Stromal cell of bone marrow (primary cell): ENCODE measurements around the gene HSPB7.
"Not testable (repeated sequence)": the region's sequence is repeated elsewhere in the genome, so short reads cannot be mapped to it uniquely, and the experiment has no call there.

ENCODE experiments used
- DNase-seq: peaks from one replicate; pipeline ENCODE4 v3.0.0-alpha.2; 2012; ENCODE audit warnings: low read depth

The HSPB7 gene

DNA sequence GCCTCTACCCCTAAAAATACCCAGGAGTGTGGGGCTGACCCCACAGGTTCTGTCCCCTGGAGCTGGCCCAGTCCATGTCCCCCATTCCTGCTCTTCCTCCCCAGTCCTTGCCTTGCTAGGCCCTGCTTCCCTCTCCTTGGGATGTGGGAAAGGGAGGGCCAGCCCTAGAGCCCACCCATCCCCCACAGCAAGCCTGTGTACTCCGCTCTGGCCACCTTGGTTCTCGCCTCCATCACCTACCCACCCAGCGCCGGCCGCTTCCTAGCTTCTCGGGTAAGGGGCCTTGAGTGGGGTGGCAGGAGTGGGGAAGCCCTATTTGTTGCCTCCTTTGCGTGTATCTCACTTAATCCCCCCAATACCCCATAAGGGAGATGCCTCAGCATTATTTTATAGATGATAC lies 32.5 kb upstream of the HSPB7 start:
- DNase-seq = no peak

DNA sequence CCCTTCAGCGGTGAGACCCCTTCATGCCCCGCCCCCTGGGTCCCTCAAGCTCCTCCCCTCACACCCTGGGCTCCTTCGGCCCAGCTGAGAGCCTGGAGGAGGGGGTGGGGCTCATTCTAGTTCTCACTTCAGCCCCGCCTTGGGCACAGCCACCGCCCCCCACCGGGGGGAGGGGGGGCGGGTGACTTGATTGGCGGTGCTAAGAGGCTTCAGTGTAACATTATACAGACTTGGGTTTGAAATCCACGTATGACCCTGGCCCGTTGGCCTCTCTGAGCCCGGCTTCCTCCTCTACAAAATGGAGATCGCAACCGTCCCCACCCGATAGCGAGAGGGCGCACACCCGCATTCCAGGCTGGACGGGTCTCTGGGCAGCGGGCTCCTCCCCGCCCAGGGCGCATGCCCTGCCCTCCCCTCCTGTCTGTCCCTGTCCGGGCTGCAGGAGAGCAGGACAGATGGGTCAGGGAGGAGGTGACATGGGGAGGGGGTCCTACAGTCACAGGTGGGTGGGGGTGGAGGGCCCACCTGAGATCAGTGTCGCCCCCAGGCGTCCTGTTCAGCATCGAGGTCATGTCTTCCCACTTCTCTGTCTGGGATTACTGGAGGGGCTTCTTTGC lies 30.8 kb upstream of the HSPB7 start:
- no peak for DNase-seq

DNA sequence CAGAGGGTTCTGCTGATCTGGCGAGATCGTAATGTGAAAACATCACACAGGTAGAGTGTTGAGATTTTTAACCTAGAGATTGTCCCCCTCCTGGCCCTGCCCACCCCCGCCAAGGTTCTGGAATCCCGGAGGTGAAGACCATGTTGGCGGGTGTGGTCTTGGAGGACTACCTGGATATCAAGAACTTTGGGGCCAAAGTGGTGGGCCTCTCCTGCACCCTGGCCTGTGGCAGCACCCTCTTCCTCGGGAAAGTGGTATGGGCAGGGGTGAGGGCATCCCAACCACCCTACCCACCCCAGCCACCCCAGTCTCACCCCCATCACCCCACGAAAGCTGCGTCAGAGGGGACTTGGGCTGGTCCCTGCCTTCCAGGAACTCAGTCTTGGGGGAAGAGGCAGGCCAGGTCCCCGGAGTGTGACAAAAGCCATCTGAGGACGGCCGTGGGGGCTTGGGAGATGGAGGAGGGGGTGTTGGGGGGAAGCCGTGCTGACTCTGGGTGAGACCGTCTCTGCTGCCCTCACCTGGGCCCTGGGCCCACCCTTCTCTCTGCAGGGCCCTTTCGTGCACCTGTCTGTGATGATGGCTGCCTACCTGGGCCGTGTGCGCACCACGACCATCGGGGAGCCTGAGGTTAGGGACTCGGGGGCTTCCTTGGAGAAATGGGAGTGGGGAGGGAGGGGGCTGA lies 30.1 kb upstream of the HSPB7 start:
- DNase-seq = no peak

DNA sequence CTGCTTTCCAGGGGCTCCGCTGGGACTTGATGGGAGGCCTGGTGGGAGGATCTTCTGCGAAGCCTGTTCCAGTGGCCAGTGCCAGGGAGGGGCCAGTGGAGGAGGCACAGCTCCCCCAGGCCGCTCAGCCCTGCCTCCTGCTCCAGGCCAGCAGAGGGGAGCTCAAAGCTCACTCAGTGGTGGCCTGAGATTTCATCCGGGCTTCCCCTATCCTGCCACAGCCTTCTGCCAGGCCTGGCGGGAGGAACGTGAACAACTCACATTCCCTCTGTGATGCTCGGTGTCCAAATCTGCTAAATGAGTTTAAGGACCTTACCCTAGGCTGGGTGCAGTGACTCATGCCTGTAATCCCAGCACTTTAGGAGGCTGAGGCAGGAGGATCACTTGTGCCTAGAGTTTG lies 29.0 kb upstream of the HSPB7 start:
- DNase-seq = no peak

DNA sequence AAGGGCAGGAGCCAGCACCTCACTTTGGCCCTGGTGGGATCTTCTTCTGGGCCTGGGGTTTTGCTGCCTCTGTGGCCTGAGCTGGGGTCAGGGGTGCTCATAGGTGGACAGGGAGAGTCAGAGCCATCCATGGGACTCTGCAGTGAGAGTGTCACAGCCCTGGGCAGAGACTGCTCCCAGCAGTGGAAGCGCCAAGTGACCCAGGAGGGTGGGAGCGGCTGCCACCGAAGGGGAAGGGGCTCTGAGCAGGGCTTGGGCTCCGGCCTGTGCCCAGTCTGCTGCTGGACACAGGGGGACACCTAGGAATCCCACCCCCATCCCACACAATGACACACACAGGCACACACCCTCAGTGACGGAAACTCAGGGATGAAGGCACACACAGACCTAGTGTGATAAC lies 26.1 kb upstream of the HSPB7 start:
- no peak for DNase-seq

DNA sequence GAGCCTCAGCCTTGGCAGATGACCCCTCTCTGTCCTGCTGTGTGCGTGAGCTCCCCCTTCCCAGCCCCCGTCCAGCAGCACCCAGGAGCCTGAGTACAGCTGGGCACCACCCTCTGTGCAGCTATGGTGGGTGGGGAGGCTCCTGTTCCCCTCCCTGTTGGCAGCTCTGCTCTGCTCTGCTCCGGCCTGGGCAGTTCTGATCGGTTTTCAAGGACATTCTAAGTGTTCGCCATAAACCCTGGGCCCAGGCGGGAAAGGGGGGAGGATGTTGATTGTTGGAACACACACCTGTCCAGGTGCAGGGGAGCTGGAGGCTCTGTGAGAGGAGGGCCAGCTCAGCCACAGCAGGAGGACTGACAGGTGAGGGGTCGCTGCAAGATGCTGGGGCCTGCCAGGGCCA lies 25.7 kb upstream of the HSPB7 start, which contains the start of gene CLCNKB:
TSS of gene CLCNKB (plus strand) at position 262 of the 400 bp plus-strand sequence. CDS start 711 bp downstream, outside the sequence.
- no peak for DNase-seq

DNA sequence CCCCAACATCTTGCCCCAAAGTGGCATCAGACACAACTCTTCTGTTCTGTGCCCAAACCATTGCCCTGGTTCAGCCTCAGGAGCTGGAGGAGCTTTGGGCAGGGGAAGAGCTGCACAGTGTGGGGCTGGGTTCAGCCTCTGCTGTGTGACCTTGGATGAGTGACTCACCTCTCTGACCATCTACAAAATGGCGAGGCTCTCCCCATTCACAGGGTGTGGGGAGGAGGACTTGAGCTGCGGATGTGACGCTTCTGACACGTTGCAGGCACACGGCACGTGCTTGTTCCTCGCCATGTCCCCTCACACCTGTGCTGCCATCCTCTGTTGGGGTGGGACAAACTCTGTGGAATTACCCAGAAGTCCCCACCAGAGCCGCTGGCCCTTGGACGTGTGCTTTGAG lies 24.8 kb upstream of the HSPB7 start:
- not testable (repeated sequence) for DNase-seq

DNA sequence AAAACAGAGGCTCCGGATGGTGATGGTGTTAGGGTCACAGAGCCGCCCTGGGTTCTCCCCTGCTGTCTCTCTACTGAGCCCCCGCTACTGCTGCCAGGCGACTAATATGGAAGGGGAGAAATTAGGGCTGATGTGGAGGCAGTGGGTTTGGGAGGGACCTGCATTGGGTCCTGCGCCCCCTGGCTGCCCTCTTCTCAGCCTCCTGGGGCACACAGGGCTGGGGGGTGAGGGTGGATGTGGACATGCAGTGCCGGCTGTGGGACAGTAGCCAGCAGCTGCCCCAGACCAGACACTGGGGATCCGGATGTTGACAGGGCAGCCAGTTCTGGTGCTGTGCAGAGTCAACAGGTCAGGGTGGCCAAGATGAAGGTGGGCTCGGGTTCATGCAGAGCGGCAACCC lies 24.3 kb upstream of the HSPB7 start:
- no peak for DNase-seq

DNA sequence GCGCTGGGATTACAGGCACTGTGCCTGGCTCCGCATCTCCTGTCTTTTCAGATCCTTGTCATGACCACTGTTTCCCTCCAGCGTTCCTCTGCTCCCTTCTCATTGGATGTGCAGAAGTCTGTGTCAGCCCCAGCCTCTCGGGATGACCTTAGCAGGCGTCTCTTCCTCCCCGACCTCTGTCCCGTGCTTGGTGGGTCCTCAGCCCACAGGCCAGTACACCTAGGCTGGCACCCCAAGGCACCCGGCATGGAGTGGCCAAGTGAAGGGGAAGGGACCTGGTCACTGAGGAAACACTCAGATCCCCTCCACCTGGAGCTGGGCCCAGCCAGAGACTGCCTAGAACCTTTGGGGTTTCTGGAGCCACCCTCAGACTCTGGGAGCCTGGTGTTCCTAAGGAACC lies 23.4 kb upstream of the HSPB7 start:
- no peak for DNase-seq

DNA sequence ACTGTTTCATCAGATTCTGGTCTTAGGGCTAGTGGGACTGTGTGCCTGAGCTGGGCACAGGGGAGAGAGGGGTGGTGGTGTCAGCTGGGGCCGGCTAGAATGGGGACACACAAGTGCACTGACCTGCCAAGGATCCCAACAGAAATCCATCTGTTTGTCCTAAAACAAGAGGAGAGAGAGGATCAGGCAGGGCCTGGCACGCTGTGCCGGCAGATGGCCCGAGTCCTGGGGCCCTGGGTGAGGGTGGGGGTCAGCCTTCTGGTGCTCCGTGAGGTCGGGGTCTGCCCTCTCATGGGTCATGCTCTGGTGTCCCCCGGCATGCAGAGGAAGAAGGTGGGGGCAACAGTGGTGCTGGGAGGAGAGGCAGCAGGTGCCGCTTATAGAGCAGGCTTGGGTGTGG lies 22.0 kb upstream of the HSPB7 start:
- DNase-seq = not testable (repeated sequence)

DNA sequence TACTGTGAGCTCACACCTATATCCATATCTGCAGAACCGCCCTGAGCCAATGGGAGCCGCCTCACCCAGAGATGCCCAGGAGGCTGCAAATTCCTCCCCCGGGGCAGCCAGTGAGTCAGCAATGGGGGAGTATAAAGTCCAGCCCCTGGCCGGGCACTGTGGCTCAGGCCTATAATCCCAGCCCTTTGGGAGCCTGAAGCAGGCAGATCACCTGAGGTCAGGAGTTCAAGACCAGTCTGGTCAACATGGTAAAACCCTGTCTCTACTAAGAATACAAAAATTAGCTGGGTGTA lies 20.7 kb upstream of the HSPB7 start:
- DNase-seq = no peak

DNA sequence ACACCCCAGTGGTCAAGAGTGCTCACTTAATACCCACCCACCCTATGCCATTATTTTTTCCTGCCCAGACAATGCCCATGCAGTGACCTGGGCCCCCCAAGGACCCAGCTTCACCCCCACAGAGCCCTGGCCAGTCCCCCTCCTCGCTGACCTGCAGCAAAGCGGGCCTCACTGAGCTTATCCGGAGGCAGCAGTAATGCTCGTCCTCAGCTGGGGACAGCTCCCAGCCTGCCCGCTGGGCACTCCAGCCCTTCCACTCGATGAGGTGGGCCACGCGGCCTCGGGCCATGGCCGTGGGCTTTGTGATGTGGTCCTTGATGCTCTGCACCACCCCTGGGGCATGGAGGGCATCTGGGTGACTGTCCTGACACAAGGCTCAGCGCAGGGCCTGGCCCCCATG lies 18.6 kb upstream of the HSPB7 start:
- DNase-seq = not testable (repeated sequence)

DNA sequence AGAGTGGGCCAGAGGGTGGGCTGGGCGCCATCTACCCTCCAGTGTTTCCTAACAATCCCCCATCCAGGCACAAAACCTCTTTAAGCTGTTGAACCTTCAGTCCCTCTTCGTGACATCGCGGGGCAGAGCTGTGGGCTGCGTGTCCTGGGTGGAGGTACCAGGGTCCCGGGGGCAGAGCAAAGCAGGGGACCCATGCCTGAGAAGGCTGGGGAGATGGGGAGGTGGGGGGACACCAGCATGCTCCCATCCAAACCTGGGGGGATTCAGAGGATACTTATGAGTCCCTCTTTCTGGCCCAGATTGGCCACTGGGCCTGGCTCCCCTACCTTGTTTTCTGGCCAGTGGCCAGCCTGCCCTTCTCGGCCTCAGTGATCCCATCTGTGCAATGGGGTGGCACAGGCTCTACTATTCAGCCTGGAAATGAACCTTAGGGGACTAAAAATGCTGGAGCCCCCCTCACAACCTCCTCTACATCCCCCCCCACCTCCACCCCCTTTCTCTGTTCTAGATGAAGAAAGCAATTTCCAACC lies 15.3 kb upstream of the HSPB7 start:
- DNase-seq = not testable (repeated sequence)

DNA sequence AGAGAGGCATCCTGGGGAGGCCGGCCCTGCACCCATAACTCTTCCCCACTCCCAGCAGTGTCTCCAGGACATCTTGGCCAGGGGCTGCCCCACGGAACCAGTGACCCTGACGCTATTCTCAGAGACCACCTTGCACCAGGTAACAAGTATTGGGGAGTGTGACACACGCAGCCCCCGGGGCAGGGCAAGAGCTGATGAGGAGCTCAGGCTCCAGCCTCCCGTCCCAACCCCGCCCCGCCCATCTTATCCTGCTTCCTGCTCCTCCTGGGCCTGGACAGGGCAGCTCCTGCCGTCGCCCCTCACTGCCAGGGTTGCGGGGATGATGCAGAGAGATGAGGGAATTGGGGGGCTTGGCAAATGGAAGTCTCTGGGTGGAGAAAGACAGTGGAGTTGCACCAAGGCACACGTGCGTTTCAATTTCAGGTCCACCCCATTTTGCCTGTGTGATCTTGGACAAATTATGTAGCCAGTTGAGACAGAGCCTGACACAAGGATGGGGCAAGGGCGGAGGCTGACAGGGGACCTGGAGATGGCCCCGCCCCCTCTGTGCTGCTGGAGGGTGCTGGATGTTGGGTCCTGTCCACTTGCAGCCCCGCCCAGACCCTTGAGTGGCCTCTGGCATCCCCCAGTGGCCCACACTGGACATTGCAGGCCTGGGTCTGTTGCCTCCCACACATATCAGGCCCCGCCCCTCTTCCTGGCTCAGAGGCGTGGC lies 14.7 kb upstream of the HSPB7 start:
- DNase-seq = peak; percentile 56

DNA sequence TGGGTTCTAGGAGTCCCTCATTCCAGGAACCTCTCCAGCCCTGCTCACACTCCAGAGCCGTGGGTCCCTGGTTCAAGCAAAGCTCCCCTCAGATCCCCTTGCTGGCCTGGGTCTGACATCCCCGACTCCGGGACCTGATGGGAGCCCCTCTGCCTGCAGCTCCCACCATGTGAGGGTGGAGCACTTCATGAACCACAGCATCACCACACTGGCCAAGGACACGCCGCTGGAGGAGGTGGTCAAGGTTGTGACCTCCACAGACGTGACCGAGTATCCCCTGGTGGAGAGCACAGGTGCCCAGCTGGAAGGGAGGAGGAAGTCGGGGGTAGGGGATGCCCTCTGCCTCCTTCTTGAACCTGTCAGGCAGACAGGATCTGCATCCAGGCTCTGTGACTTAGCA lies 13.7 kb upstream of the HSPB7 start:
- DNase-seq = no peak

DNA sequence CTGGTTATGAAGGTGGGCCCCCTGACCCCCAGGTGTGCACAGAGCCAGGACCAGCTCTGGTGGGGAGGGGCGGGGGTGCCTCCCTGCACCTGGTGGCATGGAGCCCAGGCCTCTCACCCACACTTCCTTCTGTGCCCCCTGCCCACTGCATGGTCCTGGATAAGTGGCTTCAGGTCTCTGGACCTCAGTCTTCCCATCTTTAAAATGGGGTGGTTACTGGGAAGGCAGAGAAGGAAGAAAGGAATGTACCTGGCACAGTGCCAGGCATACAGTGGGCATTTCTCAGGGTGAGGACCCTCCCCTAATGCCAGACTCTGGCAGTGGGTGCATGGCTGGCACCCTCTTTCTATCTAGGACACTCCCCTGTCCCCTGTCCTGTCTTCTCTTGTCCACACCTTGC lies 11.4 kb upstream of the HSPB7 start:
- no peak for DNase-seq

DNA sequence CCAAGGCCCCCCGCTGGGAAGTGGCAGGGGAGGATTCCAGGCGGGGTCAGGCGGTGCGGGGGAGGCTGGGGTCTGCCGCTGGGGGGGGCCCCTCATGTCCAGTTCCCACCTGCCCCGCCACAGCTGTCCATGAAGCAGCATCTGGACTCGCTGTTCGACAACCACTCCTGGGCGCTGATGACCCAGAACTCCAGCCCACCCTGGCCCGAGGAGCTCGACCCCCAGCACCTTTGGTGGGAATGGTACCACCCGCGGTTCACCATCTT lies 11.1 kb upstream of the HSPB7 start:
- not testable (repeated sequence) for DNase-seq

DNA sequence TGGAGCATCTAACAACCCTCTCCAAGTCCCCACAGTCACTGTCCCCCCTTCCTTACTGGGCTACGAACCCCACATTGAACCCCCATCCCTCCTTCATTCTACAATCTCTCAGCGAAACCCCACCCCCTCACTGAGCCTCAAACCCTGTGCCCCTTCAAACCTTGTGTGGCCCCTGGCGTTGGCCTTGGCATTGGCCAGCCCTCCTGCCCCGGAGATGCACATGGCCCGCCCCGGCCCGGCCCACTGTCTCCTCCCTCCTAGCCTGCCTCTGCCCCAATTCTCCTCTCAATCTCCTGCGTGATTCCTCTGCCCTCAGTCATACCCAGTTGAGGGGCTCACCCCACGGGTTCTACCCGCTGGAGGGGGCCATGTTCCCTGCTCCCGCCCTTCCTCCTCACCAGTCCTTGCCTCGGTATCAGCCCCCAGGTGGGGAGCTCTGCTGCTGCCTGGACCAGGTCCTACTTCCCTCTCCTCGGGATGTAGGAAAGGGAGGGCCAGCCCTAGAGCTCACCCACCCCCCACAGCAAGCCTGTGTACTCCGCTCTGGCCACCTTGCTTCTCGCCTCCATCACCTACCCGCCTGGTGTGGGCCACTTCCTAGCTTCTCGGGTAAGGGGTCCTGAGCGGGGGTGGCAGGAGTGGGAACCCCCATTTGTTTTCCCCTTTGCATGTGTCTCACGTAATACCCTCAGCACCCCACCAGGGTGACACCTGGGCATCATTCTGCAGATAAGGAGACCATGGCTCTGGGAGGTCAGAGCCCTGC lies 10.6 kb upstream of the HSPB7 start:
- DNase-seq = no peak

DNA sequence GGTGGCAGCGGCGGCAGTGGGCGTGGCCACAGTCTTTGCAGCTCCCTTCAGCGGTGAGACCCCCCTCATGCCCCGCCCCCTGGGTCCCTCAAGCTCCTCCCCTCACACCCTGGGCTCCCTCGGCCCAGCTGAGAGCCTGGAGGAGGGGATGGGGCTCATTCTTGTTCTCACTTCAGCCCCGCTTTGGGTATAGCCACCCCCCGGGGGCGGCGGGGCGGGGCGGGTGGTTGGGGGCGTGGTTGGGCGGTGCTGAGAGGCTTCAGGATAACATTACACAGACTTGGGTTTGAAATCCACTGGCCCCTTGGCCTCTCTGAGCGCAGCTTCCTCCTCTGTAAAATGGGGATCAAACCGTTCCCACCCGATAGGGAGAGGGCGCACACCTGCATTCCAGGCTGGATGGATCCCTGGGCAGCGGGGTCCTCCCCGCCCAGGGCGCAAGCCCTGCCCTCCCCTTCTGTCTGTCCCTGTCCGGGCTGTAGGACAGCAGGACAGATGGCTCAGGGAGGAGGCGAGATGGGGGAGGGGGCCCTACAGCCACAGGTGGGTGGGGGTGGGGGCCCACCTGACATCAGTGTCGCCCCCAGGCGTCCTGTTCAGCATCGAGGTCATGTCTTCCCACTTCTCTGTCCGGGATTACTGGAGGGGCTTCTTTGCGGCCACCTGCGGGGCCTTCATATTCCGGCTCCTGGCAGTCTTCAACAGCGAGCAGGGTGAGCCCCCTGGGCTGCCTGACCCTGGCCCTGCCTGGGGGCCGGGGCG lies 9.1 kb upstream of the HSPB7 start:
- DNase-seq = no peak

DNA sequence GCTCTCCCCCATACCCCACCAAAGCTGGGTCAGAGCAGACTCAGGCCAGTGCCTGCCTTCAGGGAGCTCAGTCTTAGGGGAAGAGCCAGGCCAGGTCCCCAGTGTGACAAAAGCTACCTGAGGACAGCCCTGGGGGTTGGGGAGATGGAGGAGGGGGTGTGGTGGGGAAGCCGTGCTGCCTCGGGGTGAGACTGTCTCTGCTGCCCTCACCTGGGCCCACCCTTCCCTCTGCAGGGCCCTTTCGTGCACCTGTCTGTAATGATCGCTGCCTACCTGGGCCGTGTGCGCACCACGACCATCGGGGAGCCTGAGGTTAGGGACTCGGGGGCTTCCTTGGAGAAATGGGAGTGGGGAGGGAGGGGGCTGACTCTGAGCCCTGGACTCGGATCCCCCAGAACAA lies 8.5 kb upstream of the HSPB7 start:
- DNase-seq = not testable (repeated sequence)

DNA sequence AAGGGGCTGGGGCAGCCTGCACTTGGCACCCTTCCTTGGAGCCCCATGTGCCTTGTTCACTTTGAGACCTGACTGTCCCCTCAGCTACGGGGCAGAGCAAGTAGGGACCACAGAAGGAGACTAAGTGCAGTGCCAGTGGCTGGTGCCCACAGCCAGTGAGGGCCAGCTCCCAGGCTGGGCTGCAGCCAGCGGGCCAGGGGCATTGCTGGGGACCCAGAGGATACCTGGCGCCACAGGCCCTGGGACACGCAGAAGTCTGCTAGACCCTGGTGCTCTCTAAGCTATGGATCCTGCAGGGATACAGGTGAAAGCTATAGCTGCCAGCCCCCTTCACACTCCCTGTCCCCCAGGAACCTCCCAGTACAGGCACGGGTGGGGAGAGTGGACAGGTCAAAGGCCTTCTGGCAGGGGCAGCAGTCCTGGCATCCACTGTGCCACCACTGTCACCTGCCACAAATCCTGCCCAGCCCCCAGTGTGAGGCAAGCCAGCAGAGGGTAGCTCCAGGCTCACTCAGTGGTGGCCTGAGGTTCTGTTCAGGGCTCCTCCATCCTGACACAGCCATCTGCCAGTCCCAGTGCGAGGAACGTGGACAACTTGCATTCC lies 5.3 kb upstream of the HSPB7 start:
- no peak for DNase-seq

DNA sequence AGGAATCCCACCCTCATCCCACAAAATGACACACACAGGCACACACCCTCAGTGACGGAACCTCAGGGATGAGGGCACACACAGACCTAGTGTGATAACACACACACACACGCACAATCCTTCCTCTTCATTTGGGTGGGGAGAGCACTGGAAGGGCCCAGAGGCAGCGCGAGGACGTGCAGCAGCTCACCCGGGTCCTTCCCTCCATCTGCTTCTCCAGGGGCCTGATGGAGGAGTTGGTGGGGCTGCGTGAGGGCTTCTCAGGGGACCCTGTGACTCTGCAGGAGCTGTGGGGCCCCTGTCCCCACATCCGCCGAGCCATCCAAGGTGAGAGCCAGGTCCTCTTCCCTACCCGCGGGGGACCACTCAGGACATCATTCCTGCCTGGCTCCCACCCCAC lies 4.5 kb upstream of the HSPB7 start:
- no peak for DNase-seq
